ENCODE results near the gene LAMTOR4. TPM values are rescaled to one million over a fixed set of nuclear protein-coding genes. Genes with fewer than 3 reads are reported as not detected.

Gene LAMTOR4
- total and polyA plus RNA-seq, 10 of the 15 experiments (the other 5 are each of a cell fraction or from before 2014, with no cell fraction given) = 73.4 to 297 (median 196) TPM

- H2AFZ ChIP-seq (ENCODE audit: control insufficient read depth, low read depth, low read length) = no peak overlapping the region
- DNase-seq (ENCODE audit: low read depth, low spot score) = no peak
- H3K4me3 ChIP-seq = no peak overlapping the region
- TF ChIP-seq ATF7 (IDR thresholded peaks at IDR 0.05; ENCODE audit: low read depth) (no peak), SP1 (IDR thresholded peaks at IDR 0.05; ENCODE audit: low read depth, low read length) (no peak), KLF5 (IDR thresholded peaks at IDR 0.05; ENCODE audit: partially characterized antibody) (no peak), YBX1 (IDR thresholded peaks at IDR 0.05) (no peak), TCF12 (IDR thresholded peaks at IDR 0.05; ENCODE audit: low read depth, low read length) (no peak), MYB (IDR thresholded peaks at IDR 0.05; ENCODE audit: borderline replicate concordance, low read depth, low read length) (no peak), SMARCA5 (IDR thresholded peaks at IDR 0.05) (no peak), RFX5 (IDR thresholded peaks at IDR 0.05; ENCODE audit: low read depth, low read length) (no peak), HCFC1 (IDR thresholded peaks at IDR 0.05; ENCODE audit: low read length) (no peak), NR2F1 (conservative IDR thresholded peaks at IDR 0.05) (no peak), MXI1 (IDR thresholded peaks at IDR 0.05; ENCODE audit: low read depth, low read length) (no peak), ASH2L (IDR thresholded peaks at IDR 0.05; ENCODE audit: borderline replicate concordance, low read depth) (no peak), FOXK2 (IDR thresholded peaks at IDR 0.05) (no peak), JUNB (IDR thresholded peaks at IDR 0.05) (no peak)
- TF ChIP-seq, protein P1, sequence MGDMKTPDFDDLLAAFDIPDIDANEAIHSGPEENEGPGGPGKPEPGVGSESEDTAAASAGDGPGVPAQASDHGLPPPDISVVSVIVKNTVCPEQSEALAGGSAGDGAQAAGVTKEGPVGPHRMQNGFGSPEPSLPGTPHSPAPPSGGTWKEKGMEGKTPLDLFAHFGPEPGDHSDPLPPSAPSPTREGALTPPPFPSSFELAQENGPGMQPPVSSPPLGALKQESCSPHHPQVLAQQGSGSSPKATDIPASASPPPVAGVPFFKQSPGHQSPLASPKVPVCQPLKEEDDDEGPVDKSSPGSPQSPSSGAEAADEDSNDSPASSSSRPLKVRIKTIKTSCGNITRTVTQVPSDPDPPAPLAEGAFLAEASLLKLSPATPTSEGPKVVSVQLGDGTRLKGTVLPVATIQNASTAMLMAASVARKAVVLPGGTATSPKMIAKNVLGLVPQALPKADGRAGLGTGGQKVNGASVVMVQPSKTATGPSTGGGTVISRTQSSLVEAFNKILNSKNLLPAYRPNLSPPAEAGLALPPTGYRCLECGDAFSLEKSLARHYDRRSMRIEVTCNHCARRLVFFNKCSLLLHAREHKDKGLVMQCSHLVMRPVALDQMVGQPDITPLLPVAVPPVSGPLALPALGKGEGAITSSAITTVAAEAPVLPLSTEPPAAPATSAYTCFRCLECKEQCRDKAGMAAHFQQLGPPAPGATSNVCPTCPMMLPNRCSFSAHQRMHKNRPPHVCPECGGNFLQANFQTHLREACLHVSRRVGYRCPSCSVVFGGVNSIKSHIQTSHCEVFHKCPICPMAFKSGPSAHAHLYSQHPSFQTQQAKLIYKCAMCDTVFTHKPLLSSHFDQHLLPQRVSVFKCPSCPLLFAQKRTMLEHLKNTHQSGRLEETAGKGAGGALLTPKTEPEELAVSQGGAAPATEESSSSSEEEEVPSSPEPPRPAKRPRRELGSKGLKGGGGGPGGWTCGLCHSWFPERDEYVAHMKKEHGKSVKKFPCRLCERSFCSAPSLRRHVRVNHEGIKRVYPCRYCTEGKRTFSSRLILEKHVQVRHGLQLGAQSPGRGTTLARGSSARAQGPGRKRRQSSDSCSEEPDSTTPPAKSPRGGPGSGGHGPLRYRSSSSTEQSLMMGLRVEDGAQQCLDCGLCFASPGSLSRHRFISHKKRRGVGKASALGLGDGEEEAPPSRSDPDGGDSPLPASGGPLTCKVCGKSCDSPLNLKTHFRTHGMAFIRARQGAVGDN (IDR thresholded peaks at IDR 0.05) = no peak
- TF ChIP-seq, protein P2, sequence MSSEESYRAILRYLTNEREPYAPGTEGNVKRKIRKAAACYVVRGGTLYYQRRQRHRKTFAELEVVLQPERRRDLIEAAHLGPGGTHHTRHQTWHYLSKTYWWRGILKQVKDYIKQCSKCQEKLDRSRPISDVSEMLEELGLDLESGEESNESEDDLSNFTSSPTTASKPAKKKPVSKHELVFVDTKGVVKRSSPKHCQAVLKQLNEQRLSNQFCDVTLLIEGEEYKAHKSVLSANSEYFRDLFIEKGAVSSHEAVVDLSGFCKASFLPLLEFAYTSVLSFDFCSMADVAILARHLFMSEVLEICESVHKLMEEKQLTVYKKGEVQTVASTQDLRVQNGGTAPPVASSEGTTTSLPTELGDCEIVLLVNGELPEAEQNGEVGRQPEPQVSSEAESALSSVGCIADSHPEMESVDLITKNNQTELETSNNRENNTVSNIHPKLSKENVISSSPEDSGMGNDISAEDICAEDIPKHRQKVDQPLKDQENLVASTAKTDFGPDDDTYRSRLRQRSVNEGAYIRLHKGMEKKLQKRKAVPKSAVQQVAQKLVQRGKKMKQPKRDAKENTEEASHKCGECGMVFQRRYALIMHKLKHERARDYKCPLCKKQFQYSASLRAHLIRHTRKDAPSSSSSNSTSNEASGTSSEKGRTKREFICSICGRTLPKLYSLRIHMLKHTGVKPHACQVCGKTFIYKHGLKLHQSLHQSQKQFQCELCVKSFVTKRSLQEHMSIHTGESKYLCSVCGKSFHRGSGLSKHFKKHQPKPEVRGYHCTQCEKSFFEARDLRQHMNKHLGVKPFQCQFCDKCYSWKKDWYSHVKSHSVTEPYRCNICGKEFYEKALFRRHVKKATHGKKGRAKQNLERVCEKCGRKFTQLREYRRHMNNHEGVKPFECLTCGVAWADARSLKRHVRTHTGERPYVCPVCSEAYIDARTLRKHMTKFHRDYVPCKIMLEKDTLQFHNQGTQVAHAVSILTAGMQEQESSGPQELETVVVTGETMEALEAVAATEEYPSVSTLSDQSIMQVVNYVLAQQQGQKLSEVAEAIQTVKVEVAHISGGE (CRISPR knock-in tag; IDR thresholded peaks at IDR 0.05) = no peak
- H3K27ac ChIP-seq (ENCODE audit: control insufficient read depth, insufficient read depth) = no peak overlapping the region
- ATAC-seq = no peak
- H3K9me3 ChIP-seq (replicated peaks; ENCODE audit: control insufficient read depth, insufficient read depth, low read length) = no peaks in the 10 kb centered on the region
- peaks cover 0 to 4% of the 10 kb centered on the region in 2 experiments; a peak in 2 of 4 replicates for H3K27me3 ChIP-seq (replicated peaks in 1 of 2; ENCODE audit: control insufficient read depth in 2 of 2, insufficient read depth in 2 of 2, low read length in 1 of 2)
- intact Hi-C loops (cut with micrococcal nuclease; ENCODE audit: unreplicated experiment) = loop anchor here (5.0 kb wide), 1 partner anchor 42 kb away; the partner anchor contains the start of gene PVRIG
- ChIA-PET SMC1A (ENCODE audit: uncharacterized antibody, unreplicated experiment) (no interaction called here), POLR2A (interaction anchor here (1.0 kb wide), 1 partner anchor 20 kb away, joined by 3 read pairs; no protein-coding TSS in a partner anchor), RAD21 (ENCODE audit: unreplicated experiment) (no interaction called here), CTCF (interaction anchor here (1.0 to 4.3 kb wide), 3 partner anchors 14 to 43 kb away, joined by 3 to 36 read pairs (median 7); no protein-coding TSS in a partner anchor)
- no TSS peak for BruUV-seq (replicated peaks)
- WGBS (ENCODE audit: insufficient coverage, insufficient replicate concordance, low lambda C conversion rate, missing lambda C conversion rate) = 52% methylated on average over 14 of the region's 14 CpGs
- no peaks in the 10 kb centered on the region for H3K79me2 ChIP-seq (ENCODE audit: control insufficient read depth, insufficient read depth, low read length)
- H3K4me1 ChIP-seq (ENCODE audit: control insufficient read depth, insufficient read depth, low read length) = peaks cover 15% of the 10 kb centered on the region
- no peaks in the 10 kb centered on the region for H4K20me1 ChIP-seq (ENCODE audit: control insufficient read depth, insufficient read depth)
- H3K4me2 ChIP-seq (ENCODE audit: control insufficient read depth, insufficient read depth) = no peak overlapping the region
- FAIRE-seq = no peak
- in situ Hi-C loops (cut with MboI) = no loop called here
- H3K36me3 ChIP-seq (ENCODE audit: control insufficient read depth in 2 of 2, insufficient read depth in 2 of 2, low read length in 1 of 2) = no peaks in the 10 kb centered on the region
- no peak overlapping the region for H3K9ac ChIP-seq (ENCODE audit: control insufficient read depth, insufficient read depth, low read length)
These were observed 26.7 kb downstream of the LAMTOR4 start for GRCh38 chr7:100175296-100175935.

All from GM12878 (cell line).